GM12873 (cell line): Measurements from ENCODE around the gene SAPCD2.

ENCODE experiments used
- TF ChIP-seq, protein P1 (sequence below): IDR thresholded peaks from 2 replicates; pipeline ENCODE4 v1.5.1; 2012; ENCODE audit warnings: low read depth, mild to moderate bottlenecking, moderate library complexity, low read length, control low read depth; ENCODE audit not compliant: insufficient read depth; ENCODE audit errors: missing control alignments

SAPCD2 gene

DNA sequence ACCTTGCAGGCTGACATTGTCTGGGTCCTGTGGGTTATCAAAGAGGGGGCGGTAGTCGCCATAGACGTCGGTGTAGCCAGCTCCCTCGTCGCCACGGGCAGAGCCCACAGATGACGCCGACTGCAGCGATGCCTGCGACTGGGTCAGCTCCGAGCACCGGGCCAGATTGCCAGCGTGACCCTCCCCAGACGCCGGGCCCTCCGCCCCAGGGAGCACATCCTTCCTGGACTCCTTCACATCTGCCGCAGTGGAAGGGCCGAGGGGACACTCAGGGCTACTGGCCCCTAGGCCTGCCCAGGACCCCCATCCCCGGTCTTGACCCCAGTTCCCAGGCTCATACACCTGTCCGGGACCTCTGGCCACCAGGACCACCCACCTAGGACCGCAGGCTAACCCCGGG is 56.2 kb downstream of the SAPCD2 start:
- TF ChIP-seq, protein P1, sequence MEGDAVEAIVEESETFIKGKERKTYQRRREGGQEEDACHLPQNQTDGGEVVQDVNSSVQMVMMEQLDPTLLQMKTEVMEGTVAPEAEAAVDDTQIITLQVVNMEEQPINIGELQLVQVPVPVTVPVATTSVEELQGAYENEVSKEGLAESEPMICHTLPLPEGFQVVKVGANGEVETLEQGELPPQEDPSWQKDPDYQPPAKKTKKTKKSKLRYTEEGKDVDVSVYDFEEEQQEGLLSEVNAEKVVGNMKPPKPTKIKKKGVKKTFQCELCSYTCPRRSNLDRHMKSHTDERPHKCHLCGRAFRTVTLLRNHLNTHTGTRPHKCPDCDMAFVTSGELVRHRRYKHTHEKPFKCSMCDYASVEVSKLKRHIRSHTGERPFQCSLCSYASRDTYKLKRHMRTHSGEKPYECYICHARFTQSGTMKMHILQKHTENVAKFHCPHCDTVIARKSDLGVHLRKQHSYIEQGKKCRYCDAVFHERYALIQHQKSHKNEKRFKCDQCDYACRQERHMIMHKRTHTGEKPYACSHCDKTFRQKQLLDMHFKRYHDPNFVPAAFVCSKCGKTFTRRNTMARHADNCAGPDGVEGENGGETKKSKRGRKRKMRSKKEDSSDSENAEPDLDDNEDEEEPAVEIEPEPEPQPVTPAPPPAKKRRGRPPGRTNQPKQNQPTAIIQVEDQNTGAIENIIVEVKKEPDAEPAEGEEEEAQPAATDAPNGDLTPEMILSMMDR: no peak

GRCh38 chr9:137013571-137013940 is 56.8 kb downstream of the SAPCD2 start:
- TF ChIP-seq, protein P1: no peak

DNA sequence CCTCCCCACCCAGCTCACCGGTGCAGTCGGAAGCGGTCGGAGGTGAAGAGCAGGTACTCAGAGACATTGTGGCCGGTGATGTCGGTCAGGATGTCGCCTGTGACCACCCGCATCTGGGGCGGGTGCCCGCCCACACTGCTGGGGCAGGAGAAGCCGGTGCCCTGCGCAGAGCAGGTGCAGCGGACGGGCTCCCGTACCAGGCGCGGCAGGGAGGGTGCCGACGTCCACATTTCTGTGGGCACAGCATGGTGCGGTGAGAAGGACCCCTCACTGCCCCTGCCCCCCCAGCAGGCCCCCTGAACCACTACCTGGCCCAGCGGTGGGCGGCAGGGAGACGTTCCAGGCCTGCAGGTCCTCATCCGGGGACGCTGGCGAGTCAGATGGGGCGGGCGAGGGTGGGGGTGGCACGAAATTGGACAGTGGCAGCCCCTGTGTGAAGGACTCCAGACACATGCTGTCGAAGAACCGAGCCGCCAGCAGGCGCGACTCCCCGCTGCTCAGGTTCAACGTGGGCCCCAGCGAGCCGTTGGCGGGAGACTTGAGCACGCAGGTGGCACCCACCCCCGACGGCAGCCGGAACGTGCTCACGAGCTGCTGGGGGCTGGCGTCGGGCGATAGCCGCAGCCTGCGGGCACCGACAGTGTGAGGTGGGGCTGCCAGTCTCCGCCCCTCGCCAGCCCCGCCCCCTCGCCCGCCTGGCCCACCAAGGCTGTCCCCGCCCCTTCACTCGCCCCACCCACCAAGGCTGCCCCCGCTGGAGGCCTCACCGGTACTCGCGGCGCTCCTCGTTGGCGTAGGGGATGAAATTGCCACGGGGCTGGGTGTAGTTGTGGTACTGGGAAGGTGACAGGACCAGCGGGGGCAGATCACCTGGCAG is 57.4 kb downstream of the SAPCD2 start:
- TF ChIP-seq, protein P1: no peak
